A549 (cell line): ENCODE data around the gene FHIT.

Experiments used
- BHLHE40 ChIP-seq: IDR thresholded peaks from 2 replicates; pipeline ENCODE4 v1.6.1; 2012; ENCODE audit warnings: low read depth, low read length, inconsistent platforms
- CHD2 ChIP-seq: fragments of 150-350 bp; IDR thresholded peaks from 2 replicates; pipeline ENCODE4 v1.6.1; 2014; ENCODE audit warnings: low read length; ENCODE audit not compliant: partially characterized antibody
- EHMT2 ChIP-seq: fragments of 200-600 bp; sonication (generic); IDR thresholded peaks from 2 replicates; pipeline ENCODE4 v1.6.1; 2016; ENCODE audit warnings: antibody characterized with exemption, low read depth, mild to moderate bottlenecking, moderate library complexity
- HOXB13 ChIP-seq: fragments of 250-450 bp; sonication (Bioruptor Pico); IDR thresholded peaks from 2 replicates; pipeline ENCODE4 v1.5.0; 2020; ENCODE audit warnings: low read depth, mild to moderate bottlenecking, moderate library complexity
- KDM1A ChIP-seq: fragments of 200-600 bp; sonication (generic); IDR thresholded peaks from 2 replicates; pipeline ENCODE4 v1.6.1; 2016; ENCODE audit warnings: low read depth, mild to moderate bottlenecking
- MAZ ChIP-seq: fragments of 150-350 bp; IDR thresholded peaks from 2 replicates; pipeline ENCODE4 v1.6.1; 2014; ENCODE audit warnings: antibody characterized with exemption, low read depth, low read length, borderline replicate concordance
- POLR2A ChIP-seq: IDR thresholded peaks from 2 replicates; pipeline ENCODE4 v1.6.1; 2012; ENCODE audit warnings: mild to moderate bottlenecking, low read length
- SMC3 ChIP-seq: fragments of >200 bp; sonication (Bioruptor Twin); formaldehyde crosslinking; IDR thresholded peaks from 3 replicates; pipeline ENCODE4 v1.6.1; 2018; ENCODE audit warnings: inconsistent platforms
- SREBF2 ChIP-seq: fragments of 450-650 bp; IDR thresholded peaks from 2 replicates; pipeline ENCODE4 v1.6.1; 2014; ENCODE audit warnings: mild to moderate bottlenecking, moderate library complexity
- TF ChIP-seq, protein P1 (sequence below): fragments of >200 bp; sonication (Bioruptor Twin); formaldehyde crosslinking; IDR thresholded peaks from 3 replicates; pipeline ENCODE4 v1.5.1; 2016

DNA sequence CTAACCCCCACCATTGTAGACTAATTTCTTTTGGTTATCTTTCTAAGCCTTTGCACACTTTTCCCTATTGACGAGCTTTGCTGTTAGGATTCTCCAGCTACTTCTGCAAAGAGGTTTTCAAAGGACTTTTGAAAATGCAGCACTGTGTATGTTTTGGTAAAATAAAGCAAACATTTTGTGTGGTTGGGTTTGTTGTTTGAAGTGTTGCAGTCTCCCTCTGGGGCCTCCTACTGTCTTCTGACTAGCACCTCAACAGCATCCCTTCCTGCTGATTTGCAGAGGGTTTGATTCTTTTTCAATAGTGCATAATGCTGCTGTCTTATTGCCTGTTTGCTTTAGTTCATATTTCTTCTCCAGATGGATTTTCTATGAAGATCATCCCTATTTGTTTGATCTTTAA is 1426.4 kb downstream of the FHIT start:
- TF ChIP-seq, protein P1, sequence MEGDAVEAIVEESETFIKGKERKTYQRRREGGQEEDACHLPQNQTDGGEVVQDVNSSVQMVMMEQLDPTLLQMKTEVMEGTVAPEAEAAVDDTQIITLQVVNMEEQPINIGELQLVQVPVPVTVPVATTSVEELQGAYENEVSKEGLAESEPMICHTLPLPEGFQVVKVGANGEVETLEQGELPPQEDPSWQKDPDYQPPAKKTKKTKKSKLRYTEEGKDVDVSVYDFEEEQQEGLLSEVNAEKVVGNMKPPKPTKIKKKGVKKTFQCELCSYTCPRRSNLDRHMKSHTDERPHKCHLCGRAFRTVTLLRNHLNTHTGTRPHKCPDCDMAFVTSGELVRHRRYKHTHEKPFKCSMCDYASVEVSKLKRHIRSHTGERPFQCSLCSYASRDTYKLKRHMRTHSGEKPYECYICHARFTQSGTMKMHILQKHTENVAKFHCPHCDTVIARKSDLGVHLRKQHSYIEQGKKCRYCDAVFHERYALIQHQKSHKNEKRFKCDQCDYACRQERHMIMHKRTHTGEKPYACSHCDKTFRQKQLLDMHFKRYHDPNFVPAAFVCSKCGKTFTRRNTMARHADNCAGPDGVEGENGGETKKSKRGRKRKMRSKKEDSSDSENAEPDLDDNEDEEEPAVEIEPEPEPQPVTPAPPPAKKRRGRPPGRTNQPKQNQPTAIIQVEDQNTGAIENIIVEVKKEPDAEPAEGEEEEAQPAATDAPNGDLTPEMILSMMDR, result no peak
- TF ChIP-seq POLR2A, result no peak
- TF ChIP-seq SREBF2, result no peak
- TF ChIP-seq BHLHE40, result no peak
- no peak for TF ChIP-seq CHD2
- TF ChIP-seq SMC3, result no peak
- TF ChIP-seq EHMT2, result no peak
- TF ChIP-seq KDM1A, result no peak
- no peak for TF ChIP-seq MAZ
- TF ChIP-seq HOXB13 (CRISPR knock-in tag), result no peak
